ENCODE measurements around the gene CENPP.
"Not testable (repeated sequence)": the region's sequence is repeated elsewhere in the genome, so short reads cannot be mapped to it uniquely, and the experiment has no call there.

The CENPP gene

GRCh38 chr9:92616199-92616641 lies 290.5 kb downstream of the CENPP start:
- Histone ChIP-seq H3K9ac (ENCODE audit: low read length) (no peak overlapping the region), H3K36me3 (ENCODE audit: control insufficient read depth, insufficient read depth, low read length) (peaks cover 6% of the 10 kb centered on the region), H3K4me3 (ENCODE audit: low read length) (no peak overlapping the region), H3K27me3 (ENCODE audit: control insufficient read depth, insufficient read depth, low read length) (no peaks in the 10 kb centered on the region), H3K27ac (ENCODE audit: low read depth, low read length) (peak overlapping the region; percentile 85), H3K4me1 (ENCODE audit: control insufficient read depth, insufficient read depth, low read length) (peaks cover 45% of the 10 kb centered on the region)

GRCh38 chr9:92616655-92617111 lies 290.9 kb downstream of the CENPP start:
- H3K27me3 ChIP-seq (ENCODE audit: control insufficient read depth, insufficient read depth, low read length): no peaks in the 10 kb centered on the region
- H3K36me3 ChIP-seq (ENCODE audit: control insufficient read depth, insufficient read depth, low read length): peaks cover 6% of the 10 kb centered on the region
- no peak overlapping the region for H3K4me3 ChIP-seq (ENCODE audit: low read length)
- H3K4me1 ChIP-seq (ENCODE audit: control insufficient read depth, insufficient read depth, low read length): peaks cover 44% of the 10 kb centered on the region
- H3K27ac ChIP-seq (ENCODE audit: low read depth, low read length): peak overlapping the region; percentile 85
- H3K9ac ChIP-seq (ENCODE audit: low read length): no peak overlapping the region

- Histone ChIP-seq H3K9ac (ENCODE audit: low read length) (no peak overlapping the region), H3K4me3 (ENCODE audit: low read length) (no peak overlapping the region), H3K27me3 (ENCODE audit: control insufficient read depth, insufficient read depth, low read length) (no peaks in the 10 kb centered on the region), H3K27ac (ENCODE audit: low read depth, low read length) (peak overlapping the region; percentile 85), H3K4me1 (ENCODE audit: control insufficient read depth, insufficient read depth, low read length) (peaks cover 39% of the 10 kb centered on the region), H3K36me3 (ENCODE audit: control insufficient read depth, insufficient read depth, low read length) (peaks cover 6% of the 10 kb centered on the region)
Measured at GRCh38 chr9:92617195-92617813, 291.6 kb downstream of the CENPP start.

GRCh38 chr9:92617951-92618510 lies 292.3 kb downstream of the CENPP start:
- Histone ChIP-seq H3K27me3 (ENCODE audit: control insufficient read depth, insufficient read depth, low read length) (no peaks in the 10 kb centered on the region), H3K36me3 (ENCODE audit: control insufficient read depth, insufficient read depth, low read length) (peaks cover 6% of the 10 kb centered on the region), H3K4me1 (ENCODE audit: control insufficient read depth, insufficient read depth, low read length) (peaks cover 39% of the 10 kb centered on the region), H3K27ac (ENCODE audit: low read depth, low read length) (peak overlapping the region; percentile 85), H3K9ac (ENCODE audit: low read length) (no peak overlapping the region), H3K4me3 (ENCODE audit: low read length) (no peak overlapping the region)

GRCh38 chr9:92618633-92619225 lies 293.0 kb downstream of the CENPP start:
- Histone ChIP-seq H3K4me3 (ENCODE audit: low read length) (no peak overlapping the region), H3K27me3 (ENCODE audit: control insufficient read depth, insufficient read depth, low read length) (no peaks in the 10 kb centered on the region), H3K9ac (ENCODE audit: low read length) (no peak overlapping the region), H3K27ac (ENCODE audit: low read depth, low read length) (peak overlapping the region; percentile 85), H3K4me1 (ENCODE audit: control insufficient read depth, insufficient read depth, low read length) (peaks cover 39% of the 10 kb centered on the region), H3K36me3 (ENCODE audit: control insufficient read depth, insufficient read depth, low read length) (peaks cover 6% of the 10 kb centered on the region)

GRCh38 chr9:92619601-92620300 lies 294.0 kb downstream of the CENPP start:
- peaks cover 6% of the 10 kb centered on the region for H3K36me3 ChIP-seq (ENCODE audit: control insufficient read depth, insufficient read depth, low read length)
- peaks cover 39% of the 10 kb centered on the region for H3K4me1 ChIP-seq (ENCODE audit: control insufficient read depth, insufficient read depth, low read length)
- no peak overlapping the region for H3K4me3 ChIP-seq (ENCODE audit: low read length)
- no peaks in the 10 kb centered on the region for H3K27me3 ChIP-seq (ENCODE audit: control insufficient read depth, insufficient read depth, low read length)
- no peak overlapping the region for H3K9ac ChIP-seq (ENCODE audit: low read length)
- peak overlapping the region; percentile 1 for H3K27ac ChIP-seq (ENCODE audit: low read depth, low read length)

- Histone ChIP-seq H3K27me3 (ENCODE audit: control insufficient read depth, insufficient read depth, low read length) (no peaks in the 10 kb centered on the region), H3K4me3 (ENCODE audit: low read length) (no peak overlapping the region), H3K9ac (ENCODE audit: low read length) (no peak overlapping the region), H3K36me3 (ENCODE audit: control insufficient read depth, insufficient read depth, low read length) (peaks cover 4% of the 10 kb centered on the region), H3K27ac (ENCODE audit: low read depth, low read length) (peak overlapping the region; percentile 33), H3K4me1 (ENCODE audit: control insufficient read depth, insufficient read depth, low read length) (peaks cover 33% of the 10 kb centered on the region)
Measured at GRCh38 chr9:92620845-92621244, 295.1 kb downstream of the CENPP start.

- not testable (repeated sequence) for H3K27ac ChIP-seq (ENCODE audit: low read depth, low read length); H3K36me3 ChIP-seq (ENCODE audit: control insufficient read depth, insufficient read depth, low read length); H3K27me3 ChIP-seq (ENCODE audit: control insufficient read depth, insufficient read depth, low read length); H3K4me3 ChIP-seq (ENCODE audit: low read length); H3K9ac ChIP-seq (ENCODE audit: low read length); H3K4me1 ChIP-seq (ENCODE audit: control insufficient read depth, insufficient read depth, low read length)
Measured at GRCh38 chr9:92623936-92624335, 298.2 kb downstream of the CENPP start.

- no peaks in the 10 kb centered on the region for H3K27me3 ChIP-seq (ENCODE audit: control insufficient read depth, insufficient read depth, low read length)
- H3K4me3 ChIP-seq (ENCODE audit: low read length): no peak overlapping the region
- H3K9ac ChIP-seq (ENCODE audit: low read length): no peak overlapping the region
- H3K36me3 ChIP-seq (ENCODE audit: control insufficient read depth, insufficient read depth, low read length): no peaks in the 10 kb centered on the region
- H3K4me1 ChIP-seq (ENCODE audit: control insufficient read depth, insufficient read depth, low read length): no peaks in the 10 kb centered on the region
- H3K27ac ChIP-seq (ENCODE audit: low read depth, low read length): no peak overlapping the region
Measured at GRCh38 chr9:92626484-92626883, 300.7 kb downstream of the CENPP start.

GRCh38 chr9:92627651-92628050 lies 301.9 kb downstream of the CENPP start:
- H3K36me3 ChIP-seq (ENCODE audit: control insufficient read depth, insufficient read depth, low read length): peaks cover 2% of the 10 kb centered on the region
- H3K9ac ChIP-seq (ENCODE audit: low read length): no peak overlapping the region
- no peak overlapping the region for H3K27ac ChIP-seq (ENCODE audit: low read depth, low read length)
- no peaks in the 10 kb centered on the region for H3K4me1 ChIP-seq (ENCODE audit: control insufficient read depth, insufficient read depth, low read length)
- H3K27me3 ChIP-seq (ENCODE audit: control insufficient read depth, insufficient read depth, low read length): no peaks in the 10 kb centered on the region
- H3K4me3 ChIP-seq (ENCODE audit: low read length): no peak overlapping the region

- peaks cover 5% of the 10 kb centered on the region for H3K36me3 ChIP-seq (ENCODE audit: control insufficient read depth, insufficient read depth, low read length)
- H3K27ac ChIP-seq (ENCODE audit: low read depth, low read length): no peak overlapping the region
- no peaks in the 10 kb centered on the region for H3K27me3 ChIP-seq (ENCODE audit: control insufficient read depth, insufficient read depth, low read length)
- H3K9ac ChIP-seq (ENCODE audit: low read length): no peak overlapping the region
- H3K4me1 ChIP-seq (ENCODE audit: control insufficient read depth, insufficient read depth, low read length): peaks cover 8% of the 10 kb centered on the region
- no peak overlapping the region for H3K4me3 ChIP-seq (ENCODE audit: low read length)
Measured at GRCh38 chr9:92631452-92632343, 305.9 kb downstream of the CENPP start.

- Histone ChIP-seq H3K4me3 (ENCODE audit: low read length) (no peak overlapping the region), H3K9ac (ENCODE audit: low read length) (no peak overlapping the region)
Measured at GRCh38 chr9:92632641-92633040, 306.9 kb downstream of the CENPP start.

More at GRCh38 chr9:92632641-92633040, 306.9 kb downstream of the CENPP start:
- H3K27ac ChIP-seq (ENCODE audit: low read depth, low read length): no peak overlapping the region
- H3K4me1 ChIP-seq (ENCODE audit: control insufficient read depth, insufficient read depth, low read length): peaks cover 8% of the 10 kb centered on the region
- no peaks in the 10 kb centered on the region for H3K27me3 ChIP-seq (ENCODE audit: control insufficient read depth, insufficient read depth, low read length)
- peaks cover 5% of the 10 kb centered on the region for H3K36me3 ChIP-seq (ENCODE audit: control insufficient read depth, insufficient read depth, low read length)

Data from rectal smooth muscle tissue (tissue), 1 donor.